Measurements from ENCODE around the gene AMN.

Gene AMN

DNA sequence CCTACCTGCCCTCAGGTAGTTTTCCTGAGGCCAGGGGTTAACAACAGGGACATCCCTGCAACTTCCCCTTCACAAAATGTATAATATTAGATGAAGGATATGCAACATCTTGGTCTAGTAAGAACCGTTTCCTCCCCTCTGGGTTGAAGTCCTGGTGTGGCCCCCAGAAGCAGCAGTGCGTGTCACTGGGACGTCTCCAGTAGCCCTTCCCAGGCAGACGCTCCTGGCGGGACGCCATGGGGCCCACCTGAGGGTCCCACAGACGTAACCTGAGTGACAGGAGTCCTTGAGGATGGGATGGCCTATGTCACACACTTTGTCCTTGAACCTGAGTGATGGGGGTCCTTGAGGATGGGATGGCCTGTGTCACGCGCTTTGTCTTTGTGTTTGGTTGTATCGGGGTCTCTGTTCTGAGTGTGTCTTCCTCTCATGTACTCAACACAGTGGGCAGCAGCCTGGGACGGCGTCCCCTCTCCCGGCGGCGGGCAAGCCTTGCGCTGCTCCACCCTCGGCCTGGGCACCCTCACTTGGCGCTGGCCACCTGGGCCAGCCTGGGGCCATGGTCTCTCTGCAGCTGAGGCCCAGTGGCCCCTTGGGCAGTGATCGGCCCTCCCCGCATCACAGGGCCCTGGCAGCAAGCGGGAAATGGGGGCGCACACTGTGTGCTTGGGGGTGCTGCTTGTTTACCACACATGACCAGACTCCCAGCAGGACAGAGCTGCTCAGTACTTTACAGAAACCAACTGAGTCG, 14.3 kb upstream of the AMN start:
- Histone ChIP-seq H3K9me3 (ENCODE audit: control insufficient read depth, low read depth, low read length) (no peaks in the 10 kb centered on the region), H3K4me1 (ENCODE audit: control insufficient read depth, low read depth, low read length) (no peaks in the 10 kb centered on the region), H3K9ac (ENCODE audit: low read length) (no peak overlapping the region), H3K36me3 (ENCODE audit: control insufficient read depth, low read depth, low read length) (peaks cover 3% of the 10 kb centered on the region), H3K4me3 (ENCODE audit: low read length) (no peak overlapping the region), H3K27ac (ENCODE audit: low read length) (no peak overlapping the region), H3K27me3 (ENCODE audit: control insufficient read depth, insufficient read depth, low read length) (no peaks in the 10 kb centered on the region)

DNA sequence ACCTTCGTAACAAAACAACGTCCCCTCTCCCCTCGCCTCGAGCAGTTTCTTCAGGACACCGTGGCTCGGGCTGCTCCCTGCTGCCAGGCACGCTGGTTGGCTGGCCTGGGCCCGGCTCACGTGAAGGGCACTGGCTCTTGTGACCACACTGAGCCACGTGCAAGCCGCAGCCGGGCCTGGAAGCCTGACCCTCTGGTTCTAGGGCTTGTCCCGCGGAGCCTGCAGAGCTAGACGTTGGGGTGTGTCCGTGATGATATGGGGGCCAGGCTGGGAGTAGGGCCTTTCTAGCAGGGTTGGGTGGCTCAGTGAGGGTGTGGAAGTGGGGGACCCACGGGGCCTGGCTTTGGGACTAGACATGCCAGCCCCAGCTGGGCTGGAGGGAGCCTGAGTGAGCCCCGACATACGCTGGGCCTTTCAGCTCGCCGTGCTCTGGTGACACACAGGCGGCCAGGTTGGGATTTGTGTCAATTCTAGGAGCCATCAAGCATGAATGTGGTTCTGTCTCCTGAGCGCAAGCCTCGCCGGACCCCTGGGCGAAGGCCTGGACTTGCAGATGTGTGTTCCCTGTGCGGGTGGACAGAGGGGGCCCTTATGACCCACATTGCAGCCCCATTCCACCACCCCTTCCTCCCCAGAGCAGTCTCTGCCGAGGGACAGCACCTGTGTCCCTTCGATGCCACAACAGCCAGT, 13.6 kb upstream of the AMN start:
- no peaks in the 10 kb centered on the region for H3K4me1 ChIP-seq (ENCODE audit: control insufficient read depth, low read depth, low read length)
- no peak overlapping the region for H3K4me3 ChIP-seq (ENCODE audit: low read length)
- H3K27me3 ChIP-seq (ENCODE audit: control insufficient read depth, insufficient read depth, low read length): no peaks in the 10 kb centered on the region
- H3K36me3 ChIP-seq (ENCODE audit: control insufficient read depth, low read depth, low read length): peaks cover 3% of the 10 kb centered on the region
- H3K9ac ChIP-seq (ENCODE audit: low read length): no peak overlapping the region
- H3K9me3 ChIP-seq (ENCODE audit: control insufficient read depth, low read depth, low read length): no peaks in the 10 kb centered on the region
- no peak overlapping the region for H3K27ac ChIP-seq (ENCODE audit: low read length)

DNA sequence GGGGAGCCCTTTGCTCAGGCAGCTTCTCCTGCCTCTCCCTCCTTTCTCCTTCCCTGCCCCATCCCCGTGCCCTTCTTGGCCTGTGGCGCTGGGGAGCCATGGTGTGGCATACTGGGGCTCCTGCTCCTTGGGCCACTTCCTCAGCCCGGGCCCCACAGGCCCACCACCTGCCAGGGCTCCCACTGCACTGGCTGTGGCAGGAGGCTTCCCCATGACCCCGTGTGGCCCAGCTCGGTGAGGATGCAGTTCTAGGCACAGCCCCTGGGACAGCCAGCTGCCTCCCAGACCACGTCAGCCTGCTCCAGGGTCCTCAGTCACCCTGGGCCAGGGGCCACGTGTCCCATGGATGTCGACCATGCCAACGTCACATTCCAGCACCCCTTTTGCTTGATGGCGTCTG, 13.0 kb upstream of the AMN start:
- Histone ChIP-seq H3K4me3 (ENCODE audit: low read length) (no peak overlapping the region), H3K9ac (ENCODE audit: low read length) (no peak overlapping the region), H3K27me3 (ENCODE audit: control insufficient read depth, insufficient read depth, low read length) (no peaks in the 10 kb centered on the region), H3K4me1 (ENCODE audit: control insufficient read depth, low read depth, low read length) (no peaks in the 10 kb centered on the region), H3K36me3 (ENCODE audit: control insufficient read depth, low read depth, low read length) (peaks cover 3% of the 10 kb centered on the region), H3K9me3 (ENCODE audit: control insufficient read depth, low read depth, low read length) (no peaks in the 10 kb centered on the region), H3K27ac (ENCODE audit: low read length) (no peak overlapping the region)

DNA sequence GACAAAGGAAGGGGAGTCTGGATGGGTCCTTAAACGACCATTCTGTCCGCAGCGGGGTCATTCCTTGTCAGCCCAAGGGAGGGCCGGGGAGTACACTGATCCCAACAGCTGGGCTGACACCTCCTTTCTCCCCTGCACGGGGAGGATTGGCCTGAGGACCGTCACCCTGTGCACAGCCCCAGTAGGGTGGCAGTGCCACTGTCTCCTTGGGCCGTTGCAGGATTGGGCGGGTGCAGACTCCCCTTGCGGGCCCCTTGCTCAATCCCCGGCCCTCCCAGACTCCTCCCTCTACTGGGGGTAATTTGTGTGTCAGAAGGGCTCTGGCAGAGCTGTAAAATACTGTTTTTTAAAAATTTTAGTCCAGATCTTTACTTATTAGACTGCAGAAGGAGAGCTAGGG, 12.6 kb upstream of the AMN start:
- no peak overlapping the region for H3K9ac ChIP-seq (ENCODE audit: low read length)
- no peaks in the 10 kb centered on the region for H3K4me1 ChIP-seq (ENCODE audit: control insufficient read depth, low read depth, low read length)
- peaks cover 3% of the 10 kb centered on the region for H3K36me3 ChIP-seq (ENCODE audit: control insufficient read depth, low read depth, low read length)
- H3K9me3 ChIP-seq (ENCODE audit: control insufficient read depth, low read depth, low read length): no peaks in the 10 kb centered on the region
- H3K27me3 ChIP-seq (ENCODE audit: control insufficient read depth, insufficient read depth, low read length): no peaks in the 10 kb centered on the region
- H3K27ac ChIP-seq (ENCODE audit: low read length): no peak overlapping the region
- H3K4me3 ChIP-seq (ENCODE audit: low read length): no peak overlapping the region

DNA sequence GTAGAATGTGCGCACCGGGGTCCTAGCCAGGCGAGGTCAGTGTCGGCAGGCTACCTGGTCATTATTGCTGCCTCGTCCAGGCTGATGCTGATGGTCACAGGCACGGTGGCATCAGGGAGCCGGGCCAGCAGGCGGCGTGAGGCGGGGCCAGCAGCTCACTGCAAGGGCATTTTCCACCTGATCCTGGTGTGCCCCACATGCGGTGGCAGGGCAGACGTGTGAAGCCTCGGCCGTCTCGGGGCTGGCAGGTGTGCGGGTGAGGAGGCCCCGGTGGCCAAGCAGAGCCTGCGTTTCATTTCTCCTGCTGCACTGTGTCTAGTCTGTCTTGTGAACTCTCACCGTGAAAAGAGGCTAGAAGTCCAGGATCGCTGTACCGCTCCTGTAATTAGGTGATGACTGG, 12.0 kb upstream of the AMN start:
- H3K27ac ChIP-seq (ENCODE audit: low read length): no peak overlapping the region
- H3K9ac ChIP-seq (ENCODE audit: low read length): no peak overlapping the region
- H3K9me3 ChIP-seq (ENCODE audit: control insufficient read depth, low read depth, low read length): no peaks in the 10 kb centered on the region
- H3K36me3 ChIP-seq (ENCODE audit: control insufficient read depth, low read depth, low read length): peaks cover 3% of the 10 kb centered on the region
- no peak overlapping the region for H3K4me3 ChIP-seq (ENCODE audit: low read length)
- H3K4me1 ChIP-seq (ENCODE audit: control insufficient read depth, low read depth, low read length): no peaks in the 10 kb centered on the region
- no peaks in the 10 kb centered on the region for H3K27me3 ChIP-seq (ENCODE audit: control insufficient read depth, insufficient read depth, low read length)

DNA sequence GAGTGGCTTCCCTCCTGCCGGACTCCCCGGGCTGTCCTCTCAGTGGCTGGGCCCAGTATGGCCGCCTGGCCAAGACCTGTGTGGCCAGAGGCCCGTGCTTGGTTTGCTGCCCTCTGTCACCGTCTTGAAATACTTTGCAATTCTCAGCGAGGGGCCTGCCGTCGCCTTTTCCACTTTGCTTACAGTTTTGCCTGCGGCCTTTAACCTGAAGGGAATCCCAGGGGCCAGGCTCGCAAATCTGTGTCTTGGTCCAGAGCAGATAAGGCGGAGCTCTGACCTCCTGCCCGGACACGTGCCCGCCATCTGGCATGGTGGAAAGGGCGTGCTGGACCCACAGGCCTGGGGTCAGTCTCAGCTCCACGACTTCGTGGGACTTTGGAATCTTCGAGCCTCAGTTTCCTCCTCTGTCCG, 10.9 kb upstream of the AMN start:
- no peaks in the 10 kb centered on the region for H3K9me3 ChIP-seq (ENCODE audit: control insufficient read depth, low read depth, low read length)
- H3K4me3 ChIP-seq (ENCODE audit: low read length): no peak overlapping the region
- H3K36me3 ChIP-seq (ENCODE audit: control insufficient read depth, low read depth, low read length): no peaks in the 10 kb centered on the region
- no peaks in the 10 kb centered on the region for H3K27me3 ChIP-seq (ENCODE audit: control insufficient read depth, insufficient read depth, low read length)
- H3K27ac ChIP-seq (ENCODE audit: low read length): no peak overlapping the region
- H3K9ac ChIP-seq (ENCODE audit: low read length): no peak overlapping the region
- no peaks in the 10 kb centered on the region for H3K4me1 ChIP-seq (ENCODE audit: control insufficient read depth, low read depth, low read length)

DNA sequence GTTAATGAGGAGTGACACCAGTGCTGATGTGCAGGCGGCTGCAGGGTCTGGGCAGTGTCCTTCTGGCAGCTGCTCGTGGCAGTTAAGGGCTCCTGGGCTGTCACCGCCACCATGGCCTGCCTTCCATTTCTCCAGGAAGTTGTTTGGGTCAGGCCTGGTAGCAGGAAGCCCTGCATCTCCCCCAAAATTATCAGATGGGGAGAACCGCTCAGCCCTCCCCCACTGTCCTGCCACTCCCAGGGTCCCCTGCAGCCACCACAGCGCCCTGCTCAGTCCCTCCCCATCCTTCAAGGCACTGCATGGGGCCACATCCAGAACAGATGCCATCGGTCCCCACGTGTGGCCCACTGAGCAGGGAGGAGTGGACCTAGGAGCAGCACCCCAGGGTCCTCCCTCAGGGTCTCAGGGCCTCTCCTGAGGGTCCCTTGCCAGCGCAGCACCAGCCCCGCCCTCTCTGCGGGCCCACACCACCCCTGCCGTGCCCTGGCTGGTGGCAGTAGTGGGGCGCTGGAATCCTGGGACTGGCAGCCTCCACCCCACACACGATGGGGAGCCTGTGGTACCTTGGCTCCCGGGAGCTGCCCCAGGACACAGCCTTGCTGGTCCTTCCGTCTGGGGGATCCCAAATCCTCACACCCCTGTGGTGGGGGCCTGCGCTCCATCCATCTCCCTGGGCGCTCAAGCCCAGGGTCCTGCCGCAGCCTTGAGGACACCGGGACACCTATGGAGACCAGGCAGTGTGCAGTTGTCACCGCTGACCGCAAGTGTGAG, 10.3 kb upstream of the AMN start:
- Histone ChIP-seq H3K36me3 (ENCODE audit: control insufficient read depth, low read depth, low read length) (no peaks in the 10 kb centered on the region), H3K27ac (ENCODE audit: low read length) (no peak overlapping the region), H3K9ac (ENCODE audit: low read length) (no peak overlapping the region), H3K4me3 (ENCODE audit: low read length) (no peak overlapping the region), H3K27me3 (ENCODE audit: control insufficient read depth, insufficient read depth, low read length) (no peaks in the 10 kb centered on the region), H3K9me3 (ENCODE audit: control insufficient read depth, low read depth, low read length) (no peaks in the 10 kb centered on the region), H3K4me1 (ENCODE audit: control insufficient read depth, low read depth, low read length) (no peaks in the 10 kb centered on the region)

DNA sequence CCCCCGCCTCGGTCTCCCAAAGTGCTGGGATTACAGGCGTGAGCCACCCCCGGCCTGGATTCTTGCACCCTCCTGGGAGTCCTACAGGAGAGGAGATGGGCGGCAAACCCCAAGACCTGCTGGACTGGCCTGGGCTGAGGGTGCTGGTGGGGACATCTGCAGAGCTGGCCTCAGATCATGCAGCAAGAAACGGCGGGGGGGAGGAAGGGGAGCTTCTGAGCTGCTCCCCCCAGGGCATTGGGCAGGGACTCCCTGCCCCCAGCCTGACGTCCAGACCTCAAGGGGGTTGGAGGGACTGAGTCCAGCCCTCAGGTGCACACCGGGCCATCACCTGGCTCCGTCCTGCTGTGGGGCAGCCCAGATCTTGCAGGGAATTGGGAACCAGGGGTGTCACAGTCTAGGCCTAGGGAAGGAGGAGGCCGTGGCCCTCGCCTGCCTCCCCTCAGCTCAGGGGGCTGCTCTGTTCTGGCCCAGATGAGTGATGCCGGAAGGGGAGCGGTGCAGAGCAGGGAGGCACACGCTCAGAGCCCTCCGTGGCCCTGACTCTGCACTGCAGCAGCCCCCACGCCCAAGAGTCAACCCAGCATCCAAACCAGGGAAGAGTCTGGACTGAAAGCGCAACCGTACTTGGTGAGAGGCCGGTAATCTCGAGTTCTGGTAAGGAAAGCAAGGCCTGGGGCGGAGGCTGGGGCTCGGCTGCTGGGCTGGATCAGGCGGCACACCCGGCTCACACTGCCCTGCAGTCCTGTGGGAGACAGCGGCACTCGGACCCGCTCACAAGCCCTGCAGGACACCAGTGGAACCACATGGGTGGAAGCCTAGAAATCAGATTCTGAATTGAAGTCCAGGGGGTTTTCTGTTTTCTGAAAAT, 8.9 kb upstream of the AMN start:
- Histone ChIP-seq H3K4me1 (ENCODE audit: control insufficient read depth, low read depth, low read length) (no peaks in the 10 kb centered on the region), H3K9ac (ENCODE audit: low read length) (no peak overlapping the region), H3K9me3 (ENCODE audit: control insufficient read depth, low read depth, low read length) (no peaks in the 10 kb centered on the region)

DNA sequence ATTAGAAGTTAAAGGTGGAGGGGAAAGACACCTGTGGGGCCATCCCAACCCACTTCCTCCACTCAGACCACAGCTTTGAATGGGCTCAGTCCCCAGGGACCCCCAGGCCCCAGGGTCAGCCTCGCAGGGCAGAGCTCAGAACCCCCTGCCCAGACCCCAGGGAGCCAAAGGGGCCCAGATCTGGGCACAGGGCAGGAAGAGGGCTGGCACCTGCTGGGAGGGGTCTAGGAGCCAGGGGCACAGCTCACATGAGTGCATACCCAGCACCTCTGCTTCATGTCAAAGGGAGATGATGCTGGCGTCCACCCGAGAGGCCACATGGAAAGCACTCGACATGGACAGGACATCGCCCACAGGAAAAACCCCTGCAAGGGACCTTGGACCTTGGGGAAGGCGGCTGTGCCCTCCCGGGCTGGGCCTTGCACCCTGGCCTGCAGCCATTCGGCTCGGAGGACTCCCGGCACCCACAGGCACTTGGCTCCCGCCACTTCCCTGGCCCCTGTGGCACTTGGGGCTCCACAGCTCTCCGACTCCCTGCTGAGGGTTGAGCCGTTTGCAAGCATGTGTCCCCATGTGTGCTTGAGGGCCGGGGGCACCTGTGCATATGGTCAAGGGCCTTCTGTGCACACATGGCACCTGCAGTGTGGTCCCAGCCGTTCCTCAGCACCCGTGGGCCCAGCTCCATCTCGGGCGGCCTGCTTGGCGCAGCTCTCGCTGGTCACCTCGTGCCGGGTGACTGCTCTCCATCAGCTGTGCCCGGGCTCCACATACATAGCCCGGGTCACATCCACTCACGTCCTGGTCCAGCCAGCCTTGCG, 7.8 kb upstream of the AMN start:
- Histone ChIP-seq H3K4me1 (ENCODE audit: control insufficient read depth, low read depth, low read length) (no peaks in the 10 kb centered on the region), H3K9ac (ENCODE audit: low read length) (no peak overlapping the region), H3K9me3 (ENCODE audit: control insufficient read depth, low read depth, low read length) (no peaks in the 10 kb centered on the region), H3K4me3 (ENCODE audit: low read length) (no peak overlapping the region), H3K27me3 (ENCODE audit: control insufficient read depth, insufficient read depth, low read length) (no peaks in the 10 kb centered on the region), H3K36me3 (ENCODE audit: control insufficient read depth, low read depth, low read length) (no peaks in the 10 kb centered on the region), H3K27ac (ENCODE audit: low read length) (no peak overlapping the region)

More for the DNA sequence above, 8.9 kb upstream of the AMN start:
- Histone ChIP-seq H3K36me3 (ENCODE audit: control insufficient read depth, low read depth, low read length) (no peaks in the 10 kb centered on the region), H3K4me3 (ENCODE audit: low read length) (no peak overlapping the region), H3K27ac (ENCODE audit: low read length) (no peak overlapping the region), H3K27me3 (ENCODE audit: control insufficient read depth, insufficient read depth, low read length) (no peaks in the 10 kb centered on the region)

DNA sequence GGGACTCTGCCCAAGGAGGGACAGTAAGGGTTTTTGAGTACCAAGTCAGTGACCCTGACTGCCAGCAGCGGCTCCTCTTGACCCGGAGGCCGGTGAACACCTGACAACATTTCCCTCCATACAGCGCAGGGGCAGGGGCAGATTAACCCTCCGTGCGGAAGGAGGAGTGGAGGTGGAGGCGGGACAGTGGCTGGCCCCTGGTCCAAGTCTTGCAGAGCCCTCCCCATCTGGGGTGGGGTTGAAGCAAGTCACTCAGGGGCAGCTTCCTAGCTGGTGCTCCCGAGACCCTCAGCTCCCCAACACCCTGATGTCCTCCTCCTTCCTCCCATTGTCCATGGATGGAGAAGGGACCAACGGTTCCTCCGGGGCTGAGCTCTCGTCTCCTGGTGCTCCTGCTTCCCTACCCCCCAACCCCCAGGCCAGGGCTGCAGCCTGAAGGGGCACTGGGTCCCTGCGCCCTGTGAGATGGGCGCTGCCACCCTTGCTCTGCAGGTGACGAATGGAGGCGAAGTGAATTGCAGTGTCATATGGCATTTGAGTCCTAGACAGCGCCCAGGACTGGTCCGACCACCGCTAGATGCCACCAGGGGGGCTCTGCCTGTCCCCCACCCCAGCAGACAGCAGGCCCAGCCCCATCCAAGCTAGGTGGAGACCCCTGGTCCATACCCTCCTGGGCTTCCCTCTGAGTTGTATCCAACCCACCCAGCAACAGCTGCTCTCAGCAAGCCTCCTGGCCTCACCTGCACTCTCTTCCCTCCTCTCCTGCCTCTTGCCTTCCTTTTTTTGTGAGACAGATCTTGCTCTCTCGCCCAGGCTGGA, 7.0 kb upstream of the AMN start:
- Histone ChIP-seq H3K4me3 (ENCODE audit: low read length) (no peak overlapping the region), H3K27ac (ENCODE audit: low read length) (no peak overlapping the region), H3K36me3 (ENCODE audit: control insufficient read depth, low read depth, low read length) (no peaks in the 10 kb centered on the region), H3K27me3 (ENCODE audit: control insufficient read depth, insufficient read depth, low read length) (no peaks in the 10 kb centered on the region), H3K9me3 (ENCODE audit: control insufficient read depth, low read depth, low read length) (no peaks in the 10 kb centered on the region), H3K4me1 (ENCODE audit: control insufficient read depth, low read depth, low read length) (no peaks in the 10 kb centered on the region), H3K9ac (ENCODE audit: low read length) (no peak overlapping the region)
